Hepatocyte (in vitro differentiated cells): Measurements from ENCODE around the gene SLC35E1.

ENCODE experiments used
- EZH2phosphoT487 ChIP-seq: fragments of 200-600 bp; sonication (generic); IDR thresholded peaks from one replicate; pipeline ENCODE4 v1.6.1; 2018; ENCODE audit warnings: antibody characterized with exemption, mild to moderate bottlenecking, low read depth, moderate library complexity; ENCODE audit not compliant: unreplicated experiment, severe bottlenecking
- TF ChIP-seq, protein P1 (sequence below): fragments of 200-600 bp; sonication (generic); IDR thresholded peaks from 2 replicates; pipeline ENCODE4 v1.5.1; 2016; ENCODE audit warnings: antibody characterized with exemption, mild to moderate bottlenecking; ENCODE audit not compliant: poor library complexity

DNA sequence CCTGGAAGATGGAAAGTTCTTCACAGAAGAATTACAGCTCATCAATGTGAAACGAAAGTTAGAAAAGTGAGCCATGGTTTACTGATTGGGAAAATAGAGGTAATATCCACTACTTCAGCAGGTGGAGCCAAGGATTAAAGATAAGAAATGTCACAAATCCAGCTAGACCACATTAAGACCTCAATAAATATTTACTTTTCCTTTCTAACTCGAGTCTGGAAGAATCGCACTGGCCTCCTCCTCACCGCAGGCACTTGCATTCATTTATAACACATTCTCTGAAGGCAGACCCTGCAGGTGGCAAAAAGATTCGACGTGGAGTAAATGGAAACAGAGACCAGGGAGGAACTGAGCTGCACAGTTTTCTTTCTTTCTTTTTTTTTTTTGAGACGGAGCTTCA, 7.4 kb downstream of the SLC35E1 start:
- TF ChIP-seq, protein P1, sequence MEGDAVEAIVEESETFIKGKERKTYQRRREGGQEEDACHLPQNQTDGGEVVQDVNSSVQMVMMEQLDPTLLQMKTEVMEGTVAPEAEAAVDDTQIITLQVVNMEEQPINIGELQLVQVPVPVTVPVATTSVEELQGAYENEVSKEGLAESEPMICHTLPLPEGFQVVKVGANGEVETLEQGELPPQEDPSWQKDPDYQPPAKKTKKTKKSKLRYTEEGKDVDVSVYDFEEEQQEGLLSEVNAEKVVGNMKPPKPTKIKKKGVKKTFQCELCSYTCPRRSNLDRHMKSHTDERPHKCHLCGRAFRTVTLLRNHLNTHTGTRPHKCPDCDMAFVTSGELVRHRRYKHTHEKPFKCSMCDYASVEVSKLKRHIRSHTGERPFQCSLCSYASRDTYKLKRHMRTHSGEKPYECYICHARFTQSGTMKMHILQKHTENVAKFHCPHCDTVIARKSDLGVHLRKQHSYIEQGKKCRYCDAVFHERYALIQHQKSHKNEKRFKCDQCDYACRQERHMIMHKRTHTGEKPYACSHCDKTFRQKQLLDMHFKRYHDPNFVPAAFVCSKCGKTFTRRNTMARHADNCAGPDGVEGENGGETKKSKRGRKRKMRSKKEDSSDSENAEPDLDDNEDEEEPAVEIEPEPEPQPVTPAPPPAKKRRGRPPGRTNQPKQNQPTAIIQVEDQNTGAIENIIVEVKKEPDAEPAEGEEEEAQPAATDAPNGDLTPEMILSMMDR: no peak
- TF ChIP-seq EZH2phosphoT487: no peak
